Measurements from ENCODE around the gene PARD6G. TPM values are rescaled to one million over a fixed set of nuclear protein-coding genes. Genes with fewer than 3 reads are reported as not detected.

Gene PARD6G
- total and polyA plus RNA-seq, 10 of the 15 experiments (the other 5 are each of a cell fraction or from before 2014, with no cell fraction given), result 0.20 to 2.0 (median 0.60) TPM

DNA sequence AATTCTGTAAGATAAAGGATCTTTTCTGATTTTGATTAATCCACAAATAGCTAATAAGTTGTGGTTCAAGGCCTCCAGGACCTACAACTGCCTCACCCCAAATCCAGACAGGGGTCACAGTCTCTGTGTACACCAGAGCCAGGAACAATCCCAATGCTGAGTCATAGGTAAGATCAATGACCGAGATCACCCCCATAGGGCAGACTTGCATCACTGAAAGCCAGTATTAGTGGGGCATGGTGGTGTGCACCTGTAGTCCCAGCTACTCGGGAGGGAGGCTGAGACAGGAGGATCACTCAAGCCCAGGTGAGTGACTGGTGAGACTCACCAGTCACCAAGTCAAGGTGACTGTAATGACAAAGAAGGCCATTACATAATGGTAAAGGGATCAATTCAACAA lies 12.9 kb downstream of the PARD6G start:
- WGBS (ENCODE audit: insufficient coverage, insufficient replicate concordance, low lambda C conversion rate, missing lambda C conversion rate), result 13% methylated on average over 2 of the region's 2 CpGs
- H2AFZ ChIP-seq (ENCODE audit: control insufficient read depth, low read depth, low read length), result no peak overlapping the region
- H3K4me1 ChIP-seq (ENCODE audit: control insufficient read depth, insufficient read depth, low read length), result no peaks in the 10 kb centered on the region
- no peaks in the 10 kb centered on the region for H3K79me2 ChIP-seq (ENCODE audit: control insufficient read depth, insufficient read depth, low read length)
- no peak overlapping the region for H3K9ac ChIP-seq (ENCODE audit: control insufficient read depth, insufficient read depth, low read length)
- ChIA-PET SMC1A (ENCODE audit: uncharacterized antibody, unreplicated experiment) (no interaction called here), RAD21 (ENCODE audit: unreplicated experiment) (interaction anchor here (1.0 kb wide), 1 partner anchor 12 kb away, joined by 3 read pairs; no protein-coding TSS in a partner anchor), CTCF (interaction anchor here (1.4 kb wide), 1 partner anchor 63 kb away, joined by 6 read pairs; no protein-coding TSS in a partner anchor), POLR2A (interaction anchor here (0.8 kb wide), 1 partner anchor 59 kb away, joined by 6 read pairs; no protein-coding TSS in a partner anchor)
- ATAC-seq, result no peak
- DNase-seq (ENCODE audit: low read depth, low spot score), result no peak
- H3K9me3 ChIP-seq (replicated peaks; ENCODE audit: control insufficient read depth, insufficient read depth, low read length), result no peaks in the 10 kb centered on the region; the same call in 2 of the 3 replicates
- BruUV-seq (replicated peaks), result no TSS peak
- H3K4me2 ChIP-seq (ENCODE audit: control insufficient read depth, insufficient read depth), result no peak overlapping the region
- no peaks in the 10 kb centered on the region for H4K20me1 ChIP-seq (ENCODE audit: control insufficient read depth, insufficient read depth)
- in situ Hi-C loops (cut with MboI) (no loop called here), intact Hi-C loops (cut with micrococcal nuclease; ENCODE audit: unreplicated experiment) (no loop called here)
- no peak for TF ChIP-seq CBFB (IDR thresholded peaks at IDR 0.05; ENCODE audit: low read depth)
- TF ChIP-seq, protein P1, sequence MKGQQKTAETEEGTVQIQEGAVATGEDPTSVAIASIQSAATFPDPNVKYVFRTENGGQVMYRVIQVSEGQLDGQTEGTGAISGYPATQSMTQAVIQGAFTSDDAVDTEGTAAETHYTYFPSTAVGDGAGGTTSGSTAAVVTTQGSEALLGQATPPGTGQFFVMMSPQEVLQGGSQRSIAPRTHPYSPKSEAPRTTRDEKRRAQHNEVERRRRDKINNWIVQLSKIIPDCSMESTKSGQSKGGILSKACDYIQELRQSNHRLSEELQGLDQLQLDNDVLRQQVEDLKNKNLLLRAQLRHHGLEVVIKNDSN (IDR thresholded peaks at IDR 0.05; ENCODE audit: borderline replicate concordance, extremely low read length, insufficient read depth, low read depth, low read length), result no peak
- TF ChIP-seq MEF2B (IDR thresholded peaks at IDR 0.05; ENCODE audit: partially characterized antibody, poor library complexity, severe bottlenecking), result no peak
- no peak for TF ChIP-seq MYC (IDR thresholded peaks at IDR 0.05; ENCODE audit: insufficient read depth, insufficient read length, insufficient replicate concordance, low read length, severe bottlenecking)
- no peak for TF ChIP-seq NFYB (IDR thresholded peaks at IDR 0.05; ENCODE audit: insufficient read depth, low read depth, low read length)
- no peak for TF ChIP-seq ZNF217 (IDR thresholded peaks at IDR 0.05)
- no peak for TF ChIP-seq DPF2 (IDR thresholded peaks at IDR 0.05)
- TF ChIP-seq, protein P2, sequence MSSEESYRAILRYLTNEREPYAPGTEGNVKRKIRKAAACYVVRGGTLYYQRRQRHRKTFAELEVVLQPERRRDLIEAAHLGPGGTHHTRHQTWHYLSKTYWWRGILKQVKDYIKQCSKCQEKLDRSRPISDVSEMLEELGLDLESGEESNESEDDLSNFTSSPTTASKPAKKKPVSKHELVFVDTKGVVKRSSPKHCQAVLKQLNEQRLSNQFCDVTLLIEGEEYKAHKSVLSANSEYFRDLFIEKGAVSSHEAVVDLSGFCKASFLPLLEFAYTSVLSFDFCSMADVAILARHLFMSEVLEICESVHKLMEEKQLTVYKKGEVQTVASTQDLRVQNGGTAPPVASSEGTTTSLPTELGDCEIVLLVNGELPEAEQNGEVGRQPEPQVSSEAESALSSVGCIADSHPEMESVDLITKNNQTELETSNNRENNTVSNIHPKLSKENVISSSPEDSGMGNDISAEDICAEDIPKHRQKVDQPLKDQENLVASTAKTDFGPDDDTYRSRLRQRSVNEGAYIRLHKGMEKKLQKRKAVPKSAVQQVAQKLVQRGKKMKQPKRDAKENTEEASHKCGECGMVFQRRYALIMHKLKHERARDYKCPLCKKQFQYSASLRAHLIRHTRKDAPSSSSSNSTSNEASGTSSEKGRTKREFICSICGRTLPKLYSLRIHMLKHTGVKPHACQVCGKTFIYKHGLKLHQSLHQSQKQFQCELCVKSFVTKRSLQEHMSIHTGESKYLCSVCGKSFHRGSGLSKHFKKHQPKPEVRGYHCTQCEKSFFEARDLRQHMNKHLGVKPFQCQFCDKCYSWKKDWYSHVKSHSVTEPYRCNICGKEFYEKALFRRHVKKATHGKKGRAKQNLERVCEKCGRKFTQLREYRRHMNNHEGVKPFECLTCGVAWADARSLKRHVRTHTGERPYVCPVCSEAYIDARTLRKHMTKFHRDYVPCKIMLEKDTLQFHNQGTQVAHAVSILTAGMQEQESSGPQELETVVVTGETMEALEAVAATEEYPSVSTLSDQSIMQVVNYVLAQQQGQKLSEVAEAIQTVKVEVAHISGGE (CRISPR knock-in tag; IDR thresholded peaks at IDR 0.05), result no peak
- TF ChIP-seq, protein P3, sequence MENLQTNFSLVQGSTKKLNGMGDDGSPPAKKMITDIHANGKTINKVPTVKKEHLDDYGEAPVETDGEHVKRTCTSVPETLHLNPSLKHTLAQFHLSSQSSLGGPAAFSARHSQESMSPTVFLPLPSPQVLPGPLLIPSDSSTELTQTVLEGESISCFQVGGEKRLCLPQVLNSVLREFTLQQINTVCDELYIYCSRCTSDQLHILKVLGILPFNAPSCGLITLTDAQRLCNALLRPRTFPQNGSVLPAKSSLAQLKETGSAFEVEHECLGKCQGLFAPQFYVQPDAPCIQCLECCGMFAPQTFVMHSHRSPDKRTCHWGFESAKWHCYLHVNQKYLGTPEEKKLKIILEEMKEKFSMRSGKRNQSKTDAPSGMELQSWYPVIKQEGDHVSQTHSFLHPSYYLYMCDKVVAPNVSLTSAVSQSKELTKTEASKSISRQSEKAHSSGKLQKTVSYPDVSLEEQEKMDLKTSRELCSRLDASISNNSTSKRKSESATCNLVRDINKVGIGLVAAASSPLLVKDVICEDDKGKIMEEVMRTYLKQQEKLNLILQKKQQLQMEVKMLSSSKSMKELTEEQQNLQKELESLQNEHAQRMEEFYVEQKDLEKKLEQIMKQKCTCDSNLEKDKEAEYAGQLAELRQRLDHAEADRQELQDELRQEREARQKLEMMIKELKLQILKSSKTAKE (IDR thresholded peaks at IDR 0.05; ENCODE audit: low read depth, poor library complexity, severe bottlenecking), result no peak
- TF ChIP-seq SMAD1 (IDR thresholded peaks at IDR 0.05; ENCODE audit: low read depth, partially characterized antibody), result no peak
- no peak for TF ChIP-seq CHD4 (IDR thresholded peaks at IDR 0.05)
- no peak for FAIRE-seq
- H3K4me3 ChIP-seq, result no peak overlapping the region
- no peak overlapping the region for H3K27ac ChIP-seq (ENCODE audit: control insufficient read depth, insufficient read depth)
- H3K36me3 ChIP-seq (ENCODE audit: control insufficient read depth in 2 of 2, insufficient read depth in 2 of 2, low read length in 1 of 2), result no peaks in the 10 kb centered on the region
- H3K27me3 ChIP-seq (replicated peaks in 1 of 2; ENCODE audit: control insufficient read depth in 2 of 2, insufficient read depth in 2 of 2, low read length in 1 of 2), result no peaks in the 10 kb centered on the region

All from GM12878 (cell line).